Astrocyte (in vitro differentiated cells and primary cell): ENCODE results near the gene CCR3. TPM values are rescaled to one million over a fixed set of nuclear protein-coding genes. Genes with fewer than 3 reads are reported as not detected.

Experiments used
- DNase-seq: peaks from one replicate; pipeline ENCODE4 v3.0.0-alpha.2; 2010; ENCODE audit warnings: low read depth
- FAIRE-seq: peaks from 2 replicates; lab custom pipeline; 2011; peaks lifted over from hg19 to GRCh38; lab: Jason Lieb, UNC
- H2AFZ ChIP-seq: 2 replicates; pipeline ENCODE4 v1.6.0; 2012; ENCODE audit warnings: low read depth, low read length, inconsistent platforms
- H3K27ac ChIP-seq: 2 replicates; pipeline ENCODE4 v1.5.1; 2011; ENCODE audit warnings: low read depth, low read length, inconsistent platforms
- H3K27me3 ChIP-seq: 2 replicates; pipeline ENCODE4 v1.6.0; 2011; ENCODE audit warnings: low read length, inconsistent platforms; ENCODE audit not compliant: insufficient read depth
- H3K36me3 ChIP-seq: 2 replicates; pipeline ENCODE4 v1.5.1; 2011; ENCODE audit warnings: low read length, inconsistent platforms; ENCODE audit not compliant: insufficient read depth
- H3K4me1 ChIP-seq: 2 replicates; pipeline ENCODE4 v1.5.1; 2011; ENCODE audit warnings: low read length, inconsistent platforms; ENCODE audit not compliant: insufficient read depth
- H3K4me2 ChIP-seq: 2 replicates; pipeline ENCODE4 v1.6.0; 2012; ENCODE audit warnings: low read length, inconsistent platforms
- H3K4me3 ChIP-seq: 2 replicates; pipeline ENCODE4 v1.5.1; 2011; ENCODE audit warnings: low read depth, mild to moderate bottlenecking, low read length, inconsistent platforms; ENCODE audit not compliant: insufficient read depth
- H3K79me2 ChIP-seq: 2 replicates; pipeline ENCODE4 v1.6.0; 2012; ENCODE audit warnings: mild to moderate bottlenecking, low read length, inconsistent platforms; ENCODE audit not compliant: insufficient read depth
- H3K9ac ChIP-seq: 2 replicates; pipeline ENCODE4 v1.6.0; 2012; ENCODE audit warnings: mild to moderate bottlenecking, low read length, inconsistent platforms
- H3K9me3 ChIP-seq: 2 replicates; pipeline ENCODE4 v1.5.1; 2012; ENCODE audit warnings: low read depth, mild to moderate bottlenecking, low read length, inconsistent platforms; ENCODE audit not compliant: insufficient read depth
- H4K20me1 ChIP-seq: 2 replicates; pipeline ENCODE4 v1.6.0; 2012; ENCODE audit warnings: low read length, inconsistent platforms; ENCODE audit not compliant: insufficient read depth
- H3K27ac Mint-ChIP-seq: one replicate; pipeline ENCODE4 v1.8.0; 2021; ENCODE audit warnings: mild to moderate bottlenecking, mixed read lengths; ENCODE audit not compliant: unreplicated experiment
- H3K27me3 Mint-ChIP-seq: one replicate; pipeline ENCODE4 v1.8.0; 2021; ENCODE audit warnings: low read depth, mixed read lengths; ENCODE audit not compliant: unreplicated experiment
- H3K36me3 Mint-ChIP-seq: one replicate; pipeline ENCODE4 v1.8.0; 2021; ENCODE audit warnings: low read depth, mixed read lengths; ENCODE audit not compliant: unreplicated experiment
- H3K4me1 Mint-ChIP-seq: one replicate; pipeline ENCODE4 v1.8.0; 2021; ENCODE audit warnings: low read depth, mixed read lengths; ENCODE audit not compliant: unreplicated experiment
- H3K4me3 Mint-ChIP-seq: one replicate; pipeline ENCODE4 v1.8.0; 2021; ENCODE audit warnings: mild to moderate bottlenecking, moderate library complexity, mixed read lengths; ENCODE audit not compliant: unreplicated experiment
- H3K9me3 Mint-ChIP-seq: one replicate; pipeline ENCODE4 v1.8.0; 2021; ENCODE audit warnings: mild to moderate bottlenecking, mixed read lengths; ENCODE audit not compliant: unreplicated experiment
- EZH2 ChIP-seq: IDR thresholded peaks from 2 replicates; pipeline ENCODE4 v1.6.1; 2012; ENCODE audit warnings: mild to moderate bottlenecking, low read length, inconsistent platforms; ENCODE audit not compliant: insufficient read depth
- total RNA-seq: library from RNA; stranded (reverse); gene quantifications from 2 replicates; pipeline ENCODE4 v1.2.1, GENCODE V29; 2021
- TF ChIP-seq, protein P1 (sequence below): IDR thresholded peaks from 2 replicates; pipeline ENCODE4 v1.5.1; 2011; ENCODE audit warnings: low read depth, mild to moderate bottlenecking, inconsistent platforms, low read length, moderate library complexity; ENCODE audit not compliant: insufficient read depth

The CCR3 gene
- total RNA-seq, 1 donor from 2014 or later: not detected

DNA sequence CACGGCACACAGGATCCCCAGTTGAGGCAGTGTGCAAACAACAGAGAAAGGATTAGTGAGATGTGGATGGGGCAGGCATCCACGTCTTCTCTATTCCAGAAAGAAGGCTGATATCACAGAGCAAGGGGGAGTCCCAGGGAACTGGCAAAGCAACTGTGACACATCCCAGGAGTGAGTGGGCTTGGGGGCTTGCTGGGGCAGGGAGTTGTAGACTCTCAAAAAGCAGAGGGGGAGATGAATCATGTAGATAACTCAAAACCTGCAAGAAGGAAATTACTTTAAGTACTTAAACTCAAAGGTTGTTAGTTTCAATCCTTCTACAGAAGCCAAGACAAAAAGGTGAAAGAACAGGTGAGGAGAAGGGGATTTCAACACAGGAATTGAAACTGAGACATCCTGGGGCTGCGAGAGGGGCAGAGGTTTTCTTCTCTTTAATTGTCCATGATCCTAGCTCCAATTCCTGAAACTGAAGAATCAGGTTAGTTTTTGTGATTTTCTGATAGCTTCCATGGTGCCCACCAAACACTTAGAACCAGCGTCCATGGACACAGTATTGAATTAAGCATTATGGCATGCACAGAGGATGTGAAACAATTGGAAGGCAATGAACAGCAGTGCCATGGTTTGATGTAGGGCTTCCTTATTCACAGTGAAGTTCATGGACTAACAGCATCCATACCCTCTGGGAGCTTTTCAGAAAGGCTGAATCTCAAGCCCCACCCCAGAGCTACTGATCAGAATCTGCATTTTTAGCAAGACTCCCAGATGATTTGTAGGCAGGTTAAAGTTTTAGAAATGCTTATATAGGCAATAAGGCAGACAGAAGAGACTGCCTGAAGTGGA, 52.0 kb downstream of the CCR3 start:
- peaks cover 8% of the 10 kb centered on the region for H3K4me1 Mint-ChIP-seq
- Histone ChIP-seq H3K36me3 (no peaks in the 10 kb centered on the region), H3K4me2 (no peak overlapping the region), H2AFZ (no peak overlapping the region), H3K79me2 (no peaks in the 10 kb centered on the region), H3K4me3 (no peak overlapping the region), H3K4me1 (no peaks in the 10 kb centered on the region), H3K27me3 (no peaks in the 10 kb centered on the region), H4K20me1 (no peaks in the 10 kb centered on the region), H3K9me3 (no peaks in the 10 kb centered on the region), H3K9ac (no peak overlapping the region), H3K27ac (no peak overlapping the region)
- no peak for FAIRE-seq
- no peaks in the 10 kb centered on the region for H3K36me3 Mint-ChIP-seq
- H3K27me3 Mint-ChIP-seq: peaks cover 16% of the 10 kb centered on the region
- no peak overlapping the region for H3K27ac Mint-ChIP-seq
- DNase-seq: no peak
- TF ChIP-seq, protein P1, sequence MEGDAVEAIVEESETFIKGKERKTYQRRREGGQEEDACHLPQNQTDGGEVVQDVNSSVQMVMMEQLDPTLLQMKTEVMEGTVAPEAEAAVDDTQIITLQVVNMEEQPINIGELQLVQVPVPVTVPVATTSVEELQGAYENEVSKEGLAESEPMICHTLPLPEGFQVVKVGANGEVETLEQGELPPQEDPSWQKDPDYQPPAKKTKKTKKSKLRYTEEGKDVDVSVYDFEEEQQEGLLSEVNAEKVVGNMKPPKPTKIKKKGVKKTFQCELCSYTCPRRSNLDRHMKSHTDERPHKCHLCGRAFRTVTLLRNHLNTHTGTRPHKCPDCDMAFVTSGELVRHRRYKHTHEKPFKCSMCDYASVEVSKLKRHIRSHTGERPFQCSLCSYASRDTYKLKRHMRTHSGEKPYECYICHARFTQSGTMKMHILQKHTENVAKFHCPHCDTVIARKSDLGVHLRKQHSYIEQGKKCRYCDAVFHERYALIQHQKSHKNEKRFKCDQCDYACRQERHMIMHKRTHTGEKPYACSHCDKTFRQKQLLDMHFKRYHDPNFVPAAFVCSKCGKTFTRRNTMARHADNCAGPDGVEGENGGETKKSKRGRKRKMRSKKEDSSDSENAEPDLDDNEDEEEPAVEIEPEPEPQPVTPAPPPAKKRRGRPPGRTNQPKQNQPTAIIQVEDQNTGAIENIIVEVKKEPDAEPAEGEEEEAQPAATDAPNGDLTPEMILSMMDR: no peak
- no peak for TF ChIP-seq EZH2
- no peaks in the 10 kb centered on the region for H3K9me3 Mint-ChIP-seq
- H3K4me3 Mint-ChIP-seq: no peak overlapping the region

DNA sequence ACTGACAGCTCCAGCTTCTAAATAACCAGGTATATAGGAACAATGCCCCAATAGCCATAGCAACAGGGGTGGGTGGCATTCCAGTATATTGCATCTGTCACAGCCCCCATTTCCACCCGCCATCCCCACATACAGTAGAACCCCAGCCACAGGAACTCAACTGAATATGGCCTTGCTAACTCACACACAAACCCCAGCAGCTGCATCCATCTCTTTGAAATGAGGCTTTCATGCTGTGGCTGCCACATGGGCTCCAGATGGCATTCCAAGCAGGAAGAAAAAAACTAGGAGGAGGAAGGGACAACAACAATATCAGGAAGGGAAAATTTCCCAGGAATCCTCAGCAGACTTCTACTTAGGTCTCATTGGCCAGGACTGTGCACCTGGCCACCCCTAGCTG, 54.6 kb downstream of the CCR3 start:
- H3K36me3 Mint-ChIP-seq: no peaks in the 10 kb centered on the region
- Histone ChIP-seq H3K4me3 (no peak overlapping the region), H3K4me2 (no peak overlapping the region), H3K79me2 (no peaks in the 10 kb centered on the region), H3K9me3 (no peaks in the 10 kb centered on the region), H4K20me1 (no peaks in the 10 kb centered on the region), H3K4me1 (no peaks in the 10 kb centered on the region), H3K27ac (no peak overlapping the region), H2AFZ (no peak overlapping the region), H3K27me3 (peaks cover 2% of the 10 kb centered on the region), H3K36me3 (no peaks in the 10 kb centered on the region), H3K9ac (no peak overlapping the region)
- no peaks in the 10 kb centered on the region for H3K9me3 Mint-ChIP-seq
- FAIRE-seq (no peak), DNase-seq (no peak)
- H3K27me3 Mint-ChIP-seq: peaks cover 23% of the 10 kb centered on the region
- H3K4me3 Mint-ChIP-seq: no peak overlapping the region
- H3K27ac Mint-ChIP-seq: no peak overlapping the region
- H3K4me1 Mint-ChIP-seq: peaks cover 9% of the 10 kb centered on the region
- TF ChIP-seq, protein P1: no peak
- no peak for TF ChIP-seq EZH2

DNA sequence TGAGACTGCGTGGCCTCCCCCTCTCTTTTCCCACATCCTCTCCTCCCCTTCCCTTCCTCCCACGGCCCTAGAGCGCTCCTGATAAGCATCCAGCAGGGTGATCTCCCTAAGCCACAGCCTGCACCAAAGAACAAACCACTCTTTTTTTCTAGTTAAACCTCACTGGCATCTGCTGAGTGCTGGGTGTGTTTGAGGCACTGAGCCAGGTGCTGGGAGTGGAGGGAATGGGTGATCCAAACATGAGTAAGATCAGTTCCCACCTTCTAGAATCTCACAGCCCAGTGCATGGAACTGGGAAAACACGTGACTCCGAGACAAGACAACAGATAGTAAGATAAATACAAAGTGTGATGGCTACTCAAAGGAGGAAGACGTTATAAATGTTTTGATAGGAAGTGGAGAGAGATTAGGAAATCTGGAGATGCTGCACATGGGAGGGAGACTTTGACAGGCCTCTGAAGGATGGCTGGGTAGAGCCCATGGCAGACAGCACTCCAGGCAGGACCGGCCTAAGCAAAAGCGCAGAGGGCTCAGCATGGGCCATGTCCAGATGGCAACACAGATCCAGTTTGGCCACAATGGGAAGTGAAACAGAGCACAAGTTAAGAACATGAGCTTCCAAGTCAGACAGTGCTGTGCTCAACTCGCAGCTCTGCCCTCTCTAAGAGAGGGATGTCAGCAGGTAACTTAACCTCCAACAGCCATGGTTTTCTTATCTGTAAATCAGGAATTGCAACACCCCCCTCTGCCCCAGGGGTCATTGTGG, 55.6 kb downstream of the CCR3 start:
- Histone ChIP-seq H3K4me3 (no peak overlapping the region), H2AFZ (no peak overlapping the region), H3K4me1 (no peaks in the 10 kb centered on the region), H3K4me2 (no peak overlapping the region), H3K36me3 (no peaks in the 10 kb centered on the region), H3K9me3 (no peaks in the 10 kb centered on the region), H3K27ac (no peak overlapping the region), H3K79me2 (no peaks in the 10 kb centered on the region), H3K27me3 (peaks cover 2% of the 10 kb centered on the region), H3K9ac (no peak overlapping the region), H4K20me1 (no peaks in the 10 kb centered on the region)
- Mint-ChIP-seq H3K4me3 (no peak overlapping the region), H3K27ac (no peak overlapping the region), H3K27me3 (peaks cover 23% of the 10 kb centered on the region), H3K9me3 (no peaks in the 10 kb centered on the region), H3K36me3 (no peaks in the 10 kb centered on the region), H3K4me1 (peaks cover 9% of the 10 kb centered on the region)
- FAIRE-seq (no peak), DNase-seq (no peak)
- TF ChIP-seq, protein P1: no peak
- no peak for TF ChIP-seq EZH2
